Ishikawa (cell line): Measurements from ENCODE around the gene NFE2L2.

Experiments used
- CEBPB ChIP-seq: IDR thresholded peaks from 2 replicates; pipeline ENCODE4 v1.6.1; 2012
- CREB1 ChIP-seq: IDR thresholded peaks from 2 replicates; pipeline ENCODE4 v1.6.1; 2012; ENCODE audit warnings: low read depth
- EGR1 ChIP-seq: IDR thresholded peaks from 2 replicates; pipeline ENCODE4 v1.6.1; 2012
- EP300 ChIP-seq: IDR thresholded peaks from 2 replicates; pipeline ENCODE4 v1.6.1; 2012; ENCODE audit warnings: borderline replicate concordance
- FOXM1 ChIP-seq: IDR thresholded peaks from 2 replicates; pipeline ENCODE4 v1.6.1; 2012; ENCODE audit warnings: low read depth, borderline replicate concordance
- NFIC ChIP-seq: IDR thresholded peaks from 2 replicates; pipeline ENCODE4 v1.6.1; 2012
- RAD21 ChIP-seq: IDR thresholded peaks from 2 replicates; pipeline ENCODE4 v1.6.1; 2012; ENCODE audit warnings: low read depth
- TAF1 ChIP-seq: IDR thresholded peaks from 2 replicates; pipeline ENCODE4 v1.6.1; 2012; ENCODE audit warnings: low read depth, mild to moderate bottlenecking
- TCF12 ChIP-seq: IDR thresholded peaks from 2 replicates; pipeline ENCODE4 v1.6.1; 2012; ENCODE audit warnings: low read depth
- TEAD4 ChIP-seq: IDR thresholded peaks from 2 replicates; pipeline ENCODE4 v1.6.1; 2012
- YY1 ChIP-seq: IDR thresholded peaks from 2 replicates; pipeline ENCODE4 v1.6.1; 2012; ENCODE audit warnings: low read depth
- ZBTB7A ChIP-seq: IDR thresholded peaks from 2 replicates; pipeline ENCODE4 v1.6.1; 2012; ENCODE audit warnings: low read depth
- TF ChIP-seq, protein P1 (sequence below): IDR thresholded peaks from 2 replicates; pipeline ENCODE4 v1.6.1; 2012
- TF ChIP-seq, protein P2 (sequence below): IDR thresholded peaks from 2 replicates; pipeline ENCODE4 v1.6.1; 2012; ENCODE audit warnings: low read depth, mild to moderate bottlenecking
- TF ChIP-seq, protein P3 (sequence below): IDR thresholded peaks from 2 replicates; pipeline ENCODE4 v1.6.1; 2012

NFE2L2 gene

GRCh38 chr2:177303939-177304338 is 39.4 kb upstream of the NFE2L2 start:
- TF ChIP-seq NFIC (no peak), TEAD4 (no peak), TCF12 (no peak), RAD21 (no peak), CEBPB (no peak), TAF1 (no peak)
- TF ChIP-seq, protein P1, sequence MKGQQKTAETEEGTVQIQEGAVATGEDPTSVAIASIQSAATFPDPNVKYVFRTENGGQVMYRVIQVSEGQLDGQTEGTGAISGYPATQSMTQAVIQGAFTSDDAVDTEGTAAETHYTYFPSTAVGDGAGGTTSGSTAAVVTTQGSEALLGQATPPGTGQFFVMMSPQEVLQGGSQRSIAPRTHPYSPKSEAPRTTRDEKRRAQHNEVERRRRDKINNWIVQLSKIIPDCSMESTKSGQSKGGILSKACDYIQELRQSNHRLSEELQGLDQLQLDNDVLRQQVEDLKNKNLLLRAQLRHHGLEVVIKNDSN: no peak
- TF ChIP-seq, protein P2, sequence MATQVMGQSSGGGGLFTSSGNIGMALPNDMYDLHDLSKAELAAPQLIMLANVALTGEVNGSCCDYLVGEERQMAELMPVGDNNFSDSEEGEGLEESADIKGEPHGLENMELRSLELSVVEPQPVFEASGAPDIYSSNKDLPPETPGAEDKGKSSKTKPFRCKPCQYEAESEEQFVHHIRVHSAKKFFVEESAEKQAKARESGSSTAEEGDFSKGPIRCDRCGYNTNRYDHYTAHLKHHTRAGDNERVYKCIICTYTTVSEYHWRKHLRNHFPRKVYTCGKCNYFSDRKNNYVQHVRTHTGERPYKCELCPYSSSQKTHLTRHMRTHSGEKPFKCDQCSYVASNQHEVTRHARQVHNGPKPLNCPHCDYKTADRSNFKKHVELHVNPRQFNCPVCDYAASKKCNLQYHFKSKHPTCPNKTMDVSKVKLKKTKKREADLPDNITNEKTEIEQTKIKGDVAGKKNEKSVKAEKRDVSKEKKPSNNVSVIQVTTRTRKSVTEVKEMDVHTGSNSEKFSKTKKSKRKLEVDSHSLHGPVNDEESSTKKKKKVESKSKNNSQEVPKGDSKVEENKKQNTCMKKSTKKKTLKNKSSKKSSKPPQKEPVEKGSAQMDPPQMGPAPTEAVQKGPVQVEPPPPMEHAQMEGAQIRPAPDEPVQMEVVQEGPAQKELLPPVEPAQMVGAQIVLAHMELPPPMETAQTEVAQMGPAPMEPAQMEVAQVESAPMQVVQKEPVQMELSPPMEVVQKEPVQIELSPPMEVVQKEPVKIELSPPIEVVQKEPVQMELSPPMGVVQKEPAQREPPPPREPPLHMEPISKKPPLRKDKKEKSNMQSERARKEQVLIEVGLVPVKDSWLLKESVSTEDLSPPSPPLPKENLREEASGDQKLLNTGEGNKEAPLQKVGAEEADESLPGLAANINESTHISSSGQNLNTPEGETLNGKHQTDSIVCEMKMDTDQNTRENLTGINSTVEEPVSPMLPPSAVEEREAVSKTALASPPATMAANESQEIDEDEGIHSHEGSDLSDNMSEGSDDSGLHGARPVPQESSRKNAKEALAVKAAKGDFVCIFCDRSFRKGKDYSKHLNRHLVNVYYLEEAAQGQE: no peak

DNA sequence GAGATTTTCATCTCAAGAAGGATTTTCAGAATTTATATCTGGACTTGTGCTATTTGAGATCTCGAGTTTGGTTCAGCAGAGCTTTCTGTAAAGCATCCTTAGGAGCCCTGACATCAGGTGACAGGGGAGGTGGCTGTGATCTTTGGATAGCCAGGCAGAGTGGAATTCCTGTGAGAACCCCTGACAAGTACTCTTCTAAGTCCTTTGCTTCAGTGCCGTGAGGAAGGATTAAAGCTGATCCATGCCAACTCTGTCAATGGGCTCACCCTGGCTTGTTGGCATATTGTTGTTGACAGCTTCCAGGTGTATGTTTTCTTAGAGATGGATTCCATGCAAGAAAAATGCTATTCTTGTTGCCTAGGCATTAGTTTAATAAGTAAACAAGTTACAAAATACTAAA is 38.0 kb upstream of the NFE2L2 start:
- TF ChIP-seq CREB1 (no peak), TCF12 (no peak)

GRCh38 chr2:177298191-177298590 is 33.7 kb upstream of the NFE2L2 start:
- TF ChIP-seq, protein P1: no peak
- TF ChIP-seq, protein P3, sequence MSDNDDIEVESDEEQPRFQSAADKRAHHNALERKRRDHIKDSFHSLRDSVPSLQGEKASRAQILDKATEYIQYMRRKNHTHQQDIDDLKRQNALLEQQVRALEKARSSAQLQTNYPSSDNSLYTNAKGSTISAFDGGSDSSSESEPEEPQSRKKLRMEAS: no peak
- TF ChIP-seq, protein P2: no peak
- TF ChIP-seq CREB1: no peak
- no peak for TF ChIP-seq EP300
- TF ChIP-seq TCF12: no peak
- no peak for TF ChIP-seq TAF1
- TF ChIP-seq RAD21: no peak
- no peak for TF ChIP-seq NFIC
- no peak for TF ChIP-seq YY1
- TF ChIP-seq CEBPB: no peak
- TF ChIP-seq ZBTB7A: no peak
- TF ChIP-seq TEAD4: no peak
- TF ChIP-seq FOXM1: no peak
- TF ChIP-seq EGR1: no peak

GRCh38 chr2:177296040-177296439 is 31.5 kb upstream of the NFE2L2 start:
- TF ChIP-seq RAD21: peak; percentile 42; the same call in 1 of the 2 replicates
- TF ChIP-seq YY1: no peak
- TF ChIP-seq TCF12: no peak

DNA sequence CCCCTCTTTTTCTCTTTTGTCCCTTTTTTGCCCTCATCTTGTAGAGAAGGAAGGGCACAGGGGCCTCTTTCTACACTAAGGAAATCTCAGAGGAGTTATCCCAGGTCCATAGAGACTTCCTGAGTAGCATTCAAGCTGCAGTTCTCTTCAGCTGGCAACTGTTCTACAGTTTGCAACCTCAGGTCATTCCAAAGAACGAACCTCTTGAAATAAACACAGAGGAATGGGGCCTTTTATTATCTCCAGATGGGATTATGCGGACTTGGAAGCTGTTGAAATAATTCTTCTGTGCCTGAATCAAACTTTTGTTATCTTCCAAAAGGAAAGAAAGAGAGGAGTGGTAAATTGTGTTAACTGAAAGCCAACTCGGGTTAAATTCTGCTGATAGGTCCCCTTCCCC is 31.0 kb upstream of the NFE2L2 start:
- no peak for TF ChIP-seq CREB1
- no peak for TF ChIP-seq TCF12
- no peak for TF ChIP-seq EGR1

DNA sequence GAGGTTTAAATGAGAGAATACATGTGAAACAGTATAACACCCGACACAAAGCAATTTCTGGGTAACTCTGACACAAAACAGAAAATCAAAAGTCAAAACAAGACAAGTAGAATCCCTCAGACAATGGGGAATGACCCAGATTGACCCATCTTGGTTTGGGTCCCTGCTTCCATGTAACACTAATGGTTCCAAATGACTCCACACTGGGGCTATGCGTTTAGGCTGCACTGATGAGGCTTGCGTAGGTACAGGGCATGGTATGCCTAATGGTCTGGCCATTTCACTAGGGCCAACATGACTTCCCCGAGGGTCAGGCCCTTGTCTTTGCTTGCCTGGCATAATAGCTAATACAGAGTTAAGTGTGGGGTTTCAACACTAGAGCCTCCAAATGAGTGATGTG is 27.2 kb upstream of the NFE2L2 start:
- no peak for TF ChIP-seq TEAD4
- TF ChIP-seq FOXM1: no peak
- TF ChIP-seq YY1: no peak
- TF ChIP-seq, protein P2: no peak
